ENCODE data around the gene ERAP2.
A peak's percentile ranks its signal among the peaks of the same experiment; 100 is the strongest.
"Not testable (repeated sequence)": the region's sequence is repeated elsewhere in the genome, so short reads cannot be mapped to it uniquely, and the experiment has no call there.

ERAP2 gene, protein sequence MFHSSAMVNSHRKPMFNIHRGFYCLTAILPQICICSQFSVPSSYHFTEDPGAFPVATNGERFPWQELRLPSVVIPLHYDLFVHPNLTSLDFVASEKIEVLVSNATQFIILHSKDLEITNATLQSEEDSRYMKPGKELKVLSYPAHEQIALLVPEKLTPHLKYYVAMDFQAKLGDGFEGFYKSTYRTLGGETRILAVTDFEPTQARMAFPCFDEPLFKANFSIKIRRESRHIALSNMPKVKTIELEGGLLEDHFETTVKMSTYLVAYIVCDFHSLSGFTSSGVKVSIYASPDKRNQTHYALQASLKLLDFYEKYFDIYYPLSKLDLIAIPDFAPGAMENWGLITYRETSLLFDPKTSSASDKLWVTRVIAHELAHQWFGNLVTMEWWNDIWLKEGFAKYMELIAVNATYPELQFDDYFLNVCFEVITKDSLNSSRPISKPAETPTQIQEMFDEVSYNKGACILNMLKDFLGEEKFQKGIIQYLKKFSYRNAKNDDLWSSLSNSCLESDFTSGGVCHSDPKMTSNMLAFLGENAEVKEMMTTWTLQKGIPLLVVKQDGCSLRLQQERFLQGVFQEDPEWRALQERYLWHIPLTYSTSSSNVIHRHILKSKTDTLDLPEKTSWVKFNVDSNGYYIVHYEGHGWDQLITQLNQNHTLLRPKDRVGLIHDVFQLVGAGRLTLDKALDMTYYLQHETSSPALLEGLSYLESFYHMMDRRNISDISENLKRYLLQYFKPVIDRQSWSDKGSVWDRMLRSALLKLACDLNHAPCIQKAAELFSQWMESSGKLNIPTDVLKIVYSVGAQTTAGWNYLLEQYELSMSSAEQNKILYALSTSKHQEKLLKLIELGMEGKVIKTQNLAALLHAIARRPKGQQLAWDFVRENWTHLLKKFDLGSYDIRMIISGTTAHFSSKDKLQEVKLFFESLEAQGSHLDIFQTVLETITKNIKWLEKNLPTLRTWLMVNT

DNA sequence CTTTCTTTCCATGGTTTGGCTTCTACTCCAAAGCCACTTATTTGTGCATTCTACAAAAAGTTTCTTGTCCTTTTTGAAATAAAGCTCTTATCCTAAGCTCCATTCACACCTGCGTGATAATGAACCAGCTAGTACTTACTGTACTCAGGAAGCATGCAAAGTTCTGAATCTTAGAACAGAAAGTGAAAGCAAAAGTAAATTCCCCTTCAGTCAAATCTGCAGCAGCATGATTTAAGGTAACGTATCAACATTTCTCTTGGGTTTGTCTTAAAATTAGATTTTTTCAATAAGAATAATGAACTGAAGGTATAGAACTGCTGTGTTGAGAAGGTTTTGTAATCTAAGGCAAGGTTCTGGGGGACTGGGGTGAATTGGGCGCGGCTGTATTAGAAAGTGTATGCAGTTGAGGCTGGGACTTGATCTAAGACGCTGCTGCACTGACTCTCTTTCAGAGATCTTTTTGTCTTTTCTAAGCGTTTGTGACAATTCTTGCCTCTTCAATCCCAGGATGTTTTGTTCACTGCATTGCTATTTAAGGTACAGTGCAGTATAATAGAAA is at the start of gene ERAP2:
Gene ERAP2, plus strand, starts transcription at position 209 of the 559 bp plus-strand sequence. CDS start 3,186 bp downstream, outside the sequence.
- DNase-seq (ENCODE audit: low read depth, low spot score), result peak; percentile 31

DNA sequence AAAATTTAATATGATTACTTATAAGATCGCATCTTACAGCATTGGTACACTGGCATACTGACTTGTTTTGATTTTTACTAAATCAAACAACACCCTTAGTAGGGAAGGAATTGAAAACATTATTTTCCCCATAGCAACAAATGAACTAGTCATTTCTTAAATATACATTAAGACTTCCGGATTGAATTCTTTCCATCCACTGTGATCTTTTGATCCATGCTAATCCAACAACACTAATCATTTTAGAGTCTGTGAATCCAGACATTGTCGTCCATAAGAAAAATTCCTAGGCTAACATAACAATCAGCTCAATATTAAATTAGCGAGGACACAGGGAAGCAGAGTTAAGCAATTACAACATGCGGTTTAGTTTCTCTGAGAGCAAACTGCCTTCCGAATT is 47.0 kb upstream of the ERAP2 start:
- DNase-seq (ENCODE audit: low read depth, low spot score), result no peak

DNA sequence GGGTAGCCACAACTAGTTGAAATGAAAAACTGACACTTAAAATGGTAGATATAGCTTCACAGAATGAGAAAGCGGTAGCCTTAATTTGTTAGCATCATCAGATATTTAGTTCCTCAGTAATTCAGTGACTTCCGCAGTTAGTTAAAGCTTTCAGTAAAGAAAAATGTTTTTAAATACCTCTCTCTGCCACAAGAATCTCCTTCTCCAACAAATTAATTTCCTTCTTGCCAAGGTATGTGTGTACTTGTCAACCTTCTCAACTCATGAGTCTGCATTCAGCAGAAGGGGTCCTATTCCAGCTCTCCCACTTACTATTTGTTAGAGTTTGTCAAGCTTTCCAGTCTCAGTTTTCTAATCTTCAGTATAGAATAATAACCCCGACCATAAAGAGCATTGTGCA is 42.3 kb upstream of the ERAP2 start:
- DNase-seq (ENCODE audit: low read depth, low spot score), result no peak

DNA sequence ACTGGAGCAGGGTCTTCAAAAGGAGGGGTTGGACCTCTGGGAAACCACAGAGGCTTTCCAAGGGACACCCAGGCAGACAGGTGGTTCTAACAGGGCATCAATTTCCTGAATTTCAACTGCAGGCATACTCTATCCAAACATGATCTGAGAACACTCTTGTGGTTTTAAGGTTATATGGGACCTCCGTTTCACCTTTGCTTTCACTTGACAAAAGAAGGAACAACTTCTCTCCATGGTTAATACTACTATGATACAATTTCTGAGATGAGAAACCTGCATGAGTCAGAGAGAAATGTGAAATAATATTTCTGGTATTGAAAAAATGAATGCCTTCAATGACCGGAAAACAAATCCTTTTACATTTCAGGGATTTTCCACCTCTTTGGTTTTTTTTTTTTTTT is 40.5 kb upstream of the ERAP2 start:
- no peak for DNase-seq (ENCODE audit: low read depth, low spot score)

DNA sequence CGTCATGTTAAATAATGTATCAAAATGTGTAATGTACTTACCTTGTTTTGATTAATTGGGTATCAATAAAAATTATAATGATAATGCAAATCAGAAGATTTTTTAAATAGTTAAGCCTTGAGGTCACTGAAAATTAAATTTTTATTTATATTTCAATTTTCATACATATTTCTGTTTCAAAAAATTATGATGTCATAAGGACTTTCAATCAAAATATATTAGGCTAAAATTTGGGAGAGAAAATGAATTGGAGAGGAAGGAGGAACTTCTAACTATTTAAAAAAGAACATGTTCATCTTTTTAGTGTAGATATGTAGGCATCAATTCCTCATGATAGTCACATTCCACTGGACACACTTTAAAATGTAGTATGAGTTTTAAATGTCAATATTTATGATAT is 39.5 kb upstream of the ERAP2 start:
- DNase-seq (ENCODE audit: low read depth, low spot score), result no peak

DNA sequence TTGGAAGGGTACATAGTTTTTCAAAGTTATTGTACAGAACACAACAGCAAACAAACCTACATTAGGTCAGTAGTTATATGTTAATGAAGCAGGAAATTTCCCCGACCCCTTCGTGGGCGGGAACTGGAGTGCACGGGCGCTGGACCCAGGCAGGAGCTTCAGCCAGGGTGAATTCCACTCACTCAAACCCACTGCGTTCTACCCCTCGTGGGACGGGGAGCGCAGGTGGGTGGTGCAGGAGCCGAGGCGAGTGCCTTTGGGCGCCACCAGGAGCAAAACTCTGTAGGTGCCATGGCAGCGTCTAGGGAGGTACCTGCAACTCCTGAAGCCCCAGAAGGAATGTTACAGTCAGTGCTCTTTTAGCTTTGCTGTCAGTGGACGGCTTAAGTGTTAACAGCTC is 39.0 kb upstream of the ERAP2 start:
- DNase-seq (ENCODE audit: low read depth, low spot score), result no peak

DNA sequence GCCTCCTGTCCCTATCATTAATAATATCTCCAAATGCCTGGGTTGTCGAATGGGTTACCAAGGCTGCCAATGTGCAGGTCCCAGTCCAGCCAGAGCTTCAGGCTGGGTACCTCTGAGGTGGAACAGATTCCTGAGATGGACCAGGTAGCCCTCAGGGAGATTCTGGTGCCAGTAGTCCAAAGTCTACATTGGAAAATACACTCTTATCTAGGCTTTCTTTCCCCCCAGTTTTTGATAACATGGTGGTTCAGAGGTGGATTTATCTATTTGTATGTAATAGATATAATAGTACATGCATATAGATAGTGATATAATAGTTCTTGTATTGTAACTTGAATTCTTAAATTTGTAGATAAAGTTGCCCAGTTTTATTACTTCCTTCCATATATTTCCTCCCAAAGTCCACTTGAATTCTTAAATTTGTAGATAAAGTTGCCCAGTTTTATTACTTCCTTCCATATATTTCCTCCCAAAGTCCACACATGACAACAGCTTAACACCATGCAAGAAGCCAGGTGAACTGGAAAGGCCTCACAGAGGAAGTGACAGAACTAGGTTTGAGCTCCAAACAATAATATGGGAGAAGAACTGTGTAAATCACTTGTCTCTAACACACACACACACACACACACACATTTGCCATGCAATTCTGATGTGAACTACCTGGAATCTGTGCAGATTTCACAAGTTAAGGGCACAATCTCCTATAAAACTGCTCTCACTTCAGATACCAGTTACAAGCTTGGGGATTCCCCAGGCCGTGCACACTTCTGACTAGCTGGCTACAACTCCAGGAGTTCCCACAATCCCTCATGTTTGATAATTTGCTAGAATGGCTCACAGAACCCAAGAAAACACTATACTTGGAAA is 37.9 kb upstream of the ERAP2 start:
- DNase-seq (ENCODE audit: low read depth, low spot score), result no peak

DNA sequence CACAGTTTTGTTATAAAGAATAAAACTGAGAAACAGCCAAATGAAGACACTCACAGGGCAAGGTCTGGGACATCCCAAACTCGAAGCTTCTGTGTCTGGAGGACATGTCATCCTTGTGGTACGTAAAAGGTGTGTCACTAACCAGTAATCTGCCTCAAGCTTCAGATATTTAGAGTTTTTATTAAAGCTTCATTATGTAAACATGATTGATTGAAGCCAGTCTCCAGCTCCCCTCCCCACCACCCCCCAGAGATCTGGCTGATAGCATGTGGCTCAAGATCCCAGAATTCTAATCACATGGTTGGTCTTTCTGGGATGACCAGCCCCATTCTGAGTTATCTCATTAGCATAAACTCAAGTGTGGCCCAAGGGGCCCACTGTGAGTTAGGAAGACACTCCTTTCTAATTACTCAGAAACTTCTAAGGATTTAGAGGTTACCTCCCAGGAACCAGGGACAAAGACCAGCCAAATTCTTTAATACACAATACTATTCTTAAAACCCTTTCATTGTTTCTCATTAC is 37.2 kb upstream of the ERAP2 start:
- DNase-seq (ENCODE audit: low read depth, low spot score), result no peak

DNA sequence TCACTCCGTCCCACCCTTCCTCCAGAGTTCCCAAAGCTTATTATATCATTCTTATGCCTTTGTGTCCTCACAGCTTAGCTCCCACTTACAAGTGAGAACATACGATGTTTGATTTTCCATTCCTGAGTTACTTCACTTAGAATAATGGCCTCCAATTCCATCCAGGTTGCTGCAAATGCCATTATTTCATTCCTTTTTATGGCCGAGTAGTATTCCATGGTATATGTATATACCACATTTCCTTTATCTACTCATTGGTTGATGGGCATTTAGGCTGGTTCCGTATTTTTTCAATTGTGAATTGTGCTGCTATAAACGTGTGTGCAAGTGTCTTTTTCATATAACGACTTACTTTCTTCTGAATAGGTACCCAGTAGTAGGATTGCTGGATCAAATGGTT is 34.4 kb upstream of the ERAP2 start:
- DNase-seq (ENCODE audit: low read depth, low spot score), result not testable (repeated sequence)

DNA sequence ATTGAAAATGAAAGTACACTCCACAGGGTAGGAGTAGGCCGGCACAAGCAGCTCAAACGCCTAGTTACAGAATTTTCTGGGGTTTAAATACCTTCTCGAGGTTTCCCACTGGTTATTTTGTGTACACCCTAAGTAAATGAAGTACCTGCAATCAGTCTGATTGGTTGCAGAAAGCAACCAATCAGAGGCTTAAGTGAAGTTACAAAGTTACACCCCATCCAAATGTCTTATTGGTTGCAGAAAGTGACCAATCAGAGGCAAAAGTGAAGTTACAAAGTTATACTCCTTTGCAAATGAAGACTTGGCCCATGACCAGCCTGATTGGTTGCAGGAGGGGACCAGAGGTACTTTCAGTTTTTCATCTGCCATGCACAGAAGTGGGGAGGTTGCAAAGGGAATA is 33.2 kb upstream of the ERAP2 start:
- no peak for DNase-seq (ENCODE audit: low read depth, low spot score)

DNA sequence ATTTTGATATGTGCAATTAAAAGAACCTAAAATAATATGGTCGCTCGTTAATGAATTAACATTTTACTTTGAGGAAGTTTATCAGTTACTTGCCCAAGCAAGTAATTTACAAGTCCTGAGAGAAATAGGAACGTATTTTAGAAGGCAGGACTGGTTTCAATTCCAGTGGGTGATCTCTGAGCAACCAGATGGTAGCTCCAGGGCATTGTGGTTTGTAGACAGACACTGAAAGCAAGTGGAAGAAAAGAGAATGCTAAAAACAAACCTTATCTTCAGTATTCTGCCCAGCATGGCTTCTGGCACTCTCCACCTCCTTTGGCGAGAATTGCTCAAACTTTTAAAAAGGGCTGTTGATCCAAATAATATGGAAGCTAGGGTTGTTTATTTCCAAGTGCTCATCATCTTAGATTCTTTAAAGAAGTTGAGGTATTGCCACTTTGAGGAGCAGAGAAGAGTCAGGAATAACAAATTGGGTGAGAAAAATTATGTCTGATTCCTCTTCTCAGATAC is 31.8 kb upstream of the ERAP2 start:
- no peak for DNase-seq (ENCODE audit: low read depth, low spot score)

DNA sequence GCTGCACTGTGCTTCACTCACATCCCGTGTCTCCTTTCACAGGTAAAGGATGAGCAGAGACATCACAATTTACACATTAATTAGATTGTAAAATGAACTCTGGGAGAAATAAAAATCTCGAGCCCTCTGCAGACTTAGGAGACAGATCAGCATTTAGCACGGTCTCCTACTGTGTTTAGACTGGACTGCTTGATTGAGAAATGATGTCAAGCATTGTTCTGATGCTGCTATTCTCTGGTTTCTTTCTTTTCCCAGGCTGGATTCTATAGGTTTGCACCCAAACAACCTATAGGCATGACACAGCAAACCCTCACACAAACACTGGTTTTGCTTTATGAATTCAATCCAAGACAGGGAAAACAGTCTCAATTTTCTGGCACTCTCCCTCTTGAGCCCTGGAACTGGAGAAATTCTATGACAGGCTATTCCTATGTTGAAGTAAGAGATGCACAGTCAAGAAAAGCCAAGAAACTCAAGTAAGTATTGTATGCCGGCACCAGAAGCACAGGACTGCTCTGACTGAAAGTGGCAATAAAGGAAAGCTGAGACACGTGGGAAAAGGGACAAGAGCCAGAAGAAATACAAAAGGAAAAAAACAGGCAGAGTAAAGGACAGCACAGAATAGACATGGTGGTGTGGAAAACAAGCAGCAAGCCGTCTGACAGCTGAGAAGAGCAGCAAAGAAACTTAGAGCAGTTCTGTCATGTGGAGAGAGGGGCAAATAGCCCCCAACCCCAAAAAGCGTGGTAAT is 24.8 kb upstream of the ERAP2 start:
- DNase-seq (ENCODE audit: low read depth, low spot score), result no peak

DNA sequence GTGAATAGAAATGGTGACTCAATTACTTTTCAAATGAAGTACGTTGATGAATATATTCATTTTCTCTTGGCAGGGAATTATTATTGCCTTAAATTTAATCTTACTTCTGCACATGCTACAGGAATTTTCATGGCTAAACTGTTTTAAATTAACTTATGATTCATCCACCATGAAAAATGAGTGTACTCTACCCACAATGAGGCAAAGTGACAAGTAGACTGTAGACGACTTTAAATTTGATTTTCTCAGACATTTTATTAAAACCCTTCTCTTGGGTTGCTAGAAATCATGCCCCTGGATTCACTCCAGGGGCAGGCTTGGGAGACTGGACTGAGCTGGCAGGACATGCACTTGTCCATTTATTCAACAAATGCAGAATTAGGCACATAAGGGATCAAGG is 23.5 kb upstream of the ERAP2 start:
- no peak for DNase-seq (ENCODE audit: low read depth, low spot score)

DNA sequence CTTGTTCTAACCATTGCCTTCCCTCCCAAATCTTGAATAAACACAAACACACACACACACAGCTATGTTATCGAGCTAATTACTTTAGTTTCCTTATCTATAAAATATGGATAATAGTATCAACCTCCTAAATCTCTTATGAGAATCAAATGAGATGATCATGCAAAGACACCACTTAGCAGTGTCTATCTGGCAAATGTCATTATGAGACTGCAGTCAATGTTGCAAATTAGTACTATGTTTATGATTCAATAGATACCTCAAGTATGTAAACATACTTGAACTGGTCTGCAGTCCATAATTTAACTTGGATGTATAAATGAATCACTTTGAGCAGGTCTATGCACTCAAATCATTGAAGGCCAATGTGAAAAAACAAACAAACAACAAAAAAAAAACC is 22.2 kb upstream of the ERAP2 start:
- DNase-seq (ENCODE audit: low read depth, low spot score), result no peak

DNA sequence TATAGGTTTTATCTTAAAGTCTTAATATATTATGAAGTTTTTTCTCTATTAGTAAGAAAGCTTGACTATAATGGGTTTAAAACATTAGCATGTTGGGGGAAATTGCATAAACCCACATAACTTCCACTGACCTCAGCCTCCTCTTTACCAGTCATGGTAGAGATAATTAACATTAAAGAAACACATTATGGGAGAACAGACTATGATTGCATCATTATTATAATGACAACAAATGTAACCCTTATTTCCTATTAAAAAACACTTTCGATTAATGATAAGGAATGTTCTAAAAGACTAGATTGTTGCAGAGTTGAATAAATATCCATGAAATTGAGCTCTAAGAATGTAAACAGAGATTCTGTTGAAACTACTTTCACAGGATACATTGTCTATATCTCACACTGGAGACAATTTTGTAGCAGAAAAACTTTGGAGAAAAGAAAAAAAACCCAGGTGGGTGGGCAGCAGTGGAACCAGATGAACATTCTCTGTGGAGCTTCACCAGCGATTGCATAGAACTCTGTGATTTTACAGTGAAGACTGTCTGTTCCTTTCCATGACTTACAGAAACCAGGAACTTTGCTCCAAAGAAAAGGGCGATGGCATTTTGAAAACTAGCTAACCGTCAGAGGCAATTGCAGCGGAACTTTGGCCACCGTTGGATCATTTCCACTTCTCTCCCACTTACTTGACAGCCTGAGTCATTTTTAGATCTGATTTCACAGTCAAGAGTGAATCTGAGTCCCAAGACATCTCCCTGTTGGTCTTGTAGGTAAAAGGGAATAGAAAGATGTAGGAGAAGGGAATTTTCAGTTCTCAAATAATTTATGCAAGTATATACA is 21.0 kb upstream of the ERAP2 start:
- no peak for DNase-seq (ENCODE audit: low read depth, low spot score)

DNA sequence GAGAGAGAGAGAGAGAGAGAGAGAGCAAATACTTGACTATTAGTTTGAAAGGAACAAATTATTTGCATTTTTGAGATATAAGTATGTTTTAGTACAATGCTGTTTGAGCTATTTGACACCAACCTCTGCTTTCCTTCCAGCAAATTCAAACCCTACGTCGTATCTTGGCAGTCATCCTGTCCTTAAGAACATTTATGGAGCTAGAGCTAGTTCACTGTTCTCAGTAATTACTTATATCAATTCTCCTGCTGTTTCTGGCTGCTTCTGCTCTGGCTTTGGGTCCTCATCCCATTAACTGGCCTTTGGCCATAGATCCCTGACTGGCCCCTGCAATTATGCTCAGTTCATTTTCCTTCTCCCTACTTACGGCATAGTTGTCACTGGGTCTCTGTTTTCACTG is 19.9 kb upstream of the ERAP2 start:
- DNase-seq (ENCODE audit: low read depth, low spot score), result no peak

DNA sequence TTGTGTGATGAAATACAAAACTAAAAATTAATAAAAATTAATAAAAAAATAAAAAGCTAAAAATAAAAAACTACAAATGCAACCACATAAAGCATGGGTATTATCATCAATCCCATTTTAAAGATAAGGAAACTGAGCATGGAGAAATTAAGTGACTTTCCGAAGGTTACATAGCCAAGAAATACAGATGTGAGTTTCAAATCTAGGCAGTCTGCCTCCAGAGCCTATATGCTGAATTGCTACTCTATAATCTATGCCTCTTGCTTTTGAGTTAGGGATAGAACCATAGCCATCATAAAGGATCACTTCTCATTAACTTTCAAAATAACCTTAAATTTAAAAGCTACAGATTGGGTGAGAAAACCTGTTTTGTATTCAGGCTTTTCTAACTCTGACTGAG is 18.8 kb upstream of the ERAP2 start:
- no peak for DNase-seq (ENCODE audit: low read depth, low spot score)

DNA sequence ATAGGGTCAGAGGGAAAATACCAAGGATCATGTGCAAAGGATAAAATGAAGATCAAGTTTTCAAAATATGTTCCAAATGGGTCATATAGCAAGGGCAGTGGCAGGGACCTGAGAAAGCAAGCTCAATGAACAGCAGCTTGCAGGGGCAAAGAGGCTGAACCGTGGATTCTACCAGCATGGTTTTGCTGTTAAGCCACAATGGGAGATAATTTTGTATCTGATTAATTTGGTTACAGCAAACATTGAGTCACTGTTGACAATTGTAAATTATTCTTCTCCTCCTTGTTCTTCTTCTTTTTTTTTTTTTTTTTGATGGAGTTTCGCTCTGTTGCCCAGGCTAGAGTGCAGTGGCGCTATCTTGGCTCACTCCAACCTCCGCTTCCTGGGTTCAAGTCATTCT is 18.4 kb upstream of the ERAP2 start:
- DNase-seq (ENCODE audit: low read depth, low spot score), result no peak

DNA sequence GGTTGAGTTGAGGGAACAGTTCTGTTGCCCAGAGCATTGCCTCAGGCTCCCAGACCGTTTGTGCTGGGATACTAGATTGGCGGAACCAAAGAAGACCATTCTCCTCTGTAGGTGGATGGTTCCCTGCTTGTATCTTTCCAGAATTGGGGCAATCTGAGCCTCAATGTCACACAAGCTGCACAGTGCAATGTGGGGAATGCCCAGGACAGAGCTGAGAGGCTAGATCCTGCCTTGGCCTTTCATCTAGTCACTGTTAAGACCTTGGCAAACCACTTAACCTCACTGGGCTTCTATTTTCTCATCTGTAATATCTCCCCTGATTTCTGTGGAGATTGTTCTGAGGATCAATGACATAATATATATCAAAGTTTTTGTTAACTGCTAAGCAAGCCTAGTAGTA is 16.9 kb upstream of the ERAP2 start:
- no peak for DNase-seq (ENCODE audit: low read depth, low spot score)

Measured in brain pericyte (primary cell).